ENCODE measurements around the gene SENP2.
A peak's percentile ranks its signal among the peaks of the same experiment; 100 is the strongest.
"Not testable (repeated sequence)": the region's sequence is repeated elsewhere in the genome, so short reads cannot be mapped to it uniquely, and the experiment has no call there.

SENP2 gene

GRCh38 chr3:185594073-185594472, 8.0 kb downstream of the SENP2 start:
- peak in 1 of 2 donors; percentile 9 for DNase-seq

DNA sequence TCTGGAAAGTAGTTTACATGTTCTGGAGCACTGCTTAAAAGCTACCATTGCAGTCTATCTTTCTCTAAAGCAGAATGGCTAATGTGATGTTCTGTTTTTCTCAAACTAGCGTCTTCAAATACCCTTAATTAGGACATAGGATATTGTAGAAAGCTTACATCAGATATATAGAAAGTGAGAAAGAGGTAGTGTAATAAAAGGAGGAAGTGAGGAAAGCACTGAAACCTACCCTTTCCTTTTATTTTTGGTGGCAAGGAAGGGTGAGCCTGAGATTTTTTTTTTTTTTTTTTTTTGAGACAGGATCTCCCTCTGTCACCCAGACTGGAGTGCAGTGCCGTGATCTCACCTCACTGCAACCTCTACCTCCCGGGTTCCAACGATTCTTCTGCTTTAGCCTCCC, 9.4 kb downstream of the SENP2 start:
- peak; percentile 24 to 88 for DNase-seq

GRCh38 chr3:185605566-185605965, 19.5 kb downstream of the SENP2 start:
- DNase-seq = no peak

- no peak for DNase-seq
These were observed 20.1 kb downstream of the SENP2 start for GRCh38 chr3:185606196-185606595.

DNA sequence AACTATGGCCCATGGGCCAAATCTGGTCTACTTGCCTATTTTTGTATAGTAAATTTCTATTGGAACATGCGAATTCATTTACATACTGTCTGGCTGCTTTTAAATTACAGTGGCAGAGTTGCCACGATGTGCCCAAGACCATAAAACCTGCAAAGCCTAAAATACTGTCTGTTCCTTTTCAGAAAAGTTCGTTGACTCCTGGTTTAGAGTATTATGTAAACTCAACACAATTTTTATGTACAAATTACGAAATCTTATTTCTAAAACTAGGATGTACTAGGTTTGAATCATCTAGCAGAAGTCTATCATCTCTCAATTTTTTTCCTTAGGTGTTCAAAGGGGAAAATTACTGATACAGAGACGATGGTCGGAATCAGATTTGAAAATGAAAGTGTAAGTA, 26.9 kb downstream of the SENP2 start:
- DNase-seq = no peak

DNA sequence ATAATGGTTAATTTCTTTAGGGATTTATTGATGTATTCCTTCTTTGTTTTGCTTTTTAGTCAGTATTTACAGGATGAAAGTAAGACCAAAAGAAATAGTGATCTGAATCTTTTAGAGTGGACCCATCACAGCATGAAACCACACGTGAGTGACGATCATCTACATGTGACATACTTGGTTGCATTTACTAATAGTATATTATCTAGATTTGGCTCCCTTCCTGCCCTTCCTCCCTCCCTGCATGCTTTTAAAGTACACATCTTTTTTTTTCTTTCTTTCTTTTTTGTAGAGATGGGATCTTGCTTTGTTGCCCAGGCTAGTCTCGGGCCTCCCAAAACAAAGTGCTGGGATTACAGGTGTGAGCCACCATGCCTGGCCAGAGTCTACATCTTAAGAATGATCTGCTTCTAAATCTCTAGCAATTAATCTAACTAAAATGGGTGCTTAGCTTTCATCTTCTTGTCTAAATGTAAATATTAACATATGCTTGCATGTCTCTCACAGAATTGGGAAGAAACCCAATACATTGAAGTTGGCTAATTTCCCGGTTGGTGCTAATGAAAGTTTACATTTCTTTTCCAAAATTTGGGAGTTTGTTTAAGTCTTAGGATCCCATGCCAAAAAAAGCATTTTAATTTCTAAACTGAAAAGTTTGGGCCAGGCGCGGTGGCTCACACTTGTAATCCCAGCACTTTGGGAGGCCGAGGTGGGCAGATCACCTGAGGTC, 38.0 kb downstream of the SENP2 start:
- no peak for DNase-seq

- DNase-seq = no peak
These were observed 39.7 kb downstream of the SENP2 start for GRCh38 chr3:185625784-185626183.

DNA sequence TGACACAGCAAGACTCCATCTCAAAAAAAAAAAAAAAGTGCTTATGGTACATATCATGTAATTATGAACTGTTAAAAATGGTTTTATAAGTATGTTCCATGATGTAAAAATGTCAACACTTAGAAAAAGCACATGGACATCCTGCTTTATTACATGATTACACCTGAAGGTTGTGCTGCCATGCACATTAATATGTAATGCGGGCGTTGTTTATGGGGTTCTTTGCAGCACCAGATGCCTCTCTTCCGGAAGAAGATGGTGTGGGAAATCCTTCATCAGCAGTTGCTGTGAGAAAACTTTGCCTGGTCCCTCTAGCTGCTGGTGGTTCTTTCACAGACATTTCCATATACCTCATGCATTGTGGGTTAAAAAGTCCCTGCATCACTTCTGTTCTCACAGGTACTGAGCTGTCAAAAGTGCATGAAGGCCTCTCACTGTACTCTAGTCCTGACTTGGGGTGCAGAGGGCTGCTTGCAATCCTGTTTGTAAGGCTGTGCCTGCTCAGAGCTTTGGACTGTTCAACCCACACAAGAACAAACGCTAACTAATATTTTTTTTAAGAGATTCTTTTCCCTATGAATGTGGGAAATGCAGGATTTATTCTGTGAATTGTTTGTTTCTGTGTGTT, 43.6 kb downstream of the SENP2 start:
- no peak for DNase-seq

DNA sequence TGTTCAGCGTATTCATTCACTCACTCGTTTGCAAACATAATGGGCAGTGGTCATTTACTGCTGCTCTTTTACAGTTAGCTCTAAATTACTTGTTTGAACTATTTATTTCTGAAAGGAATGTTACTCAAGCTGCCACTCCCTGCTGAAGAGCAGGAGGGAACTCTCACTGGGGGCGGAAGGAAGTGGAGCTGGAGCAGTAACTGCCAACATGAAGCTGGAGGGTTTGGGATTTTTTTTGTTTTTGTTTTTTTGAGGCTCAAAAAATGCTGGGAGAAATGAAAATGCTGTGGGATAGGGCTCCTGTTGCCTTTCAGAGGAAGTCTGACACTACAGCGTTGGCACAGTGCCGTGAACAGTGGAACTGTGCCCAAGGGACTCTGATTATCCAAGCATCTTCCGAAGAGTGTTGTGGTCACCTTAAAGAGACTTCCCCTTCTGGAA, 44.1 kb downstream of the SENP2 start:
- DNase-seq = peak; percentile 5 to 7

DNA sequence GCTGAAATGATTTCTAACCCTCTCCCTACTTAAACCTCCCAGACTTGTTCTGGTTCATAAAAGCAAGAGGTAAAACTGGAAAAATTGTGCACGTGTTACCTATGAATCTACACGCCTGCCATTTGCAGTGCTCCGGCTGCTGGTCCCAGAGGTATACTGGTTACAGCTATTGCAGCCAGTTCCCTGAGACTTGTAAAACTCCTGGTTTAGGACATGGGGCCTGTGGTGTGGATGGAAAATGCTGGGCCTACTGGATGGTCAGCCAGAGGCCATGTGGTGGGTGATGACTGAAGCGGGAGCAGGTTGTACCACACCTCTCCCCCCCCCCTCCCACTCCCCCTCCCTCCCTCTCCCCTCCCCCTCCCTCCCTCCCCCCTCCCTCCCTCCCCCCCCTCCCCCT, 45.0 kb downstream of the SENP2 start:
- no peak for DNase-seq

GRCh38 chr3:185631508-185632206, 45.6 kb downstream of the SENP2 start:
- no peak for DNase-seq

DNA sequence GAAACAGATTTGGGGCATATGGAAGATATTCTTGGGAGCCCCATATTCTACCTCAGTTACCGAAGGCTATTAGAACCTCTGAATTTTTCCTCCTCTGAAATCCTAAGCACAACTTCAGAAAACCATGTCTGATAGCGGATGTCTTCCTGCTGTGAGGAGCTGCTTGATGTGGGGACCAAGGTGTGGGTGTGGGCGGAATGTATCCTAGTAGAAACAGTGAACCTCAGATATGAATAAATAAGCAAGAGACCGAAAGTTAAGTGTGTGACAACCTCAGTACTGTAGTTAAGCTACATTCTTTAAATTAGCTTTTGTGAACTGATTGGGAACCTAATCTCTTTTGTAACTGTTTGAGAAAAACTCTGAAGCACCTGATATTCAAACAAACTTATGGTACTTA, 46.9 kb downstream of the SENP2 start:
- DNase-seq = no peak

DNA sequence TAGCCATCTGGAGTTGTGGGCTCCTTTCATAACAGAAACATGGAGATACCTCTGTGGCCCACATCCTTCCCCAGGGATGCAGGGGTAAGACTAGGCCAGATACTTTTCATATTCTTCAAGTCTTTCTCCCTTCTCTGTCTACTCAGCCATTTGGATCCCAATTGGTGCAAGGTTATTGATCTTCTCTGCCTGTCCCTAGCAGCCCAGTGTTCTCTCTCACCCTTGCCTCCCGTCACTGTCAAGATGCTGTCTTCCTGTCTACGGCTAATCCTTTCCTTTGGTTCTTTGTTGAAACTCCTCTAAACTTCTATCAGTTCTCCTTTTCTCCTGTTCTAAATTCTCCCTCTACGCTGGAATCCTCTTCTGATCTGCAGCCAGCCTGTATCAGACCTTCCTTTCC, 51.3 kb downstream of the SENP2 start:
- no peak for DNase-seq

DNA sequence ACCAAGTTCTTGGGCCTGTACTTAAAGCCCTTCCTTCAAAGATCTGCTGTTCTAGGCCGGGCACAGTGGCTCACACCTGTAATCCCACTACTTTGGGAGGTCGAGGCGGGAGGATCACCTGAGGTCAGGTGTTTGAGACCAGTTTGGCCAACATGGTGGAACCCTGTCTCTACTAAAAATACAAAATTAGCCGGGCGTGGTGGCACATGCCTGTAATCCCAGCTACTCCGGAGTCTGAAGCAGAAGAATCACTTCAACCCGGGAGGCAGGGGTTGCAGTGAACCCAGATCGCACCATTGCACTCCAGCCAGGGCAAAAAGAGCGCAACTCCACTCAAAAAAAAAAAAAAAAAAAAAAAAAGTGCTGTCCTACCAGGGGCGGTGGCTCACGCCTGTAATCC, 52.6 kb downstream of the SENP2 start:
- not testable (repeated sequence) for DNase-seq

GRCh38 chr3:185639632-185640206, 53.6 kb downstream of the SENP2 start:
- no peak for DNase-seq

- no peak for DNase-seq
These were observed 54.2 kb downstream of the SENP2 start for GRCh38 chr3:185640308-185640707.

DNA sequence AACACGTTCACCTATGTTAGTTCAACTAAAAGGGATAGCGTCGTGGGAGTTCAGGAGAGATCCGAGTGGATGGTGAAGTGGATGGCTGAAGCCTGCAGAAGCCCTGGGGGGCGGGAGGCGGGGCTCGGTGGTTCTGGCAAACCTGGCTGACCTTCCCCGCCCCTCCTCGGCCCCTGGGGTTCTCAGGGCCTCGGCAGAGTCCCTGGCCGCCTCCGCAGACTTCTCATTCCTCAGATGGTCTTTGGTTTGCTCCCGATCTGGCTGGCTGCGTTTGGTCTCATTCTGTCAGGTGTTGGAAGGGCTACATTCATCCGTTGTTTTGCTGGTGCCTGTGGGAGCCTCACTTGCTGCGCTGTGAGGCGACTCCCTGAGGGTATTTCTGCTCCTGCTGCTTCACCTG, 59.1 kb downstream of the SENP2 start:
- not testable (repeated sequence) for DNase-seq

DNA sequence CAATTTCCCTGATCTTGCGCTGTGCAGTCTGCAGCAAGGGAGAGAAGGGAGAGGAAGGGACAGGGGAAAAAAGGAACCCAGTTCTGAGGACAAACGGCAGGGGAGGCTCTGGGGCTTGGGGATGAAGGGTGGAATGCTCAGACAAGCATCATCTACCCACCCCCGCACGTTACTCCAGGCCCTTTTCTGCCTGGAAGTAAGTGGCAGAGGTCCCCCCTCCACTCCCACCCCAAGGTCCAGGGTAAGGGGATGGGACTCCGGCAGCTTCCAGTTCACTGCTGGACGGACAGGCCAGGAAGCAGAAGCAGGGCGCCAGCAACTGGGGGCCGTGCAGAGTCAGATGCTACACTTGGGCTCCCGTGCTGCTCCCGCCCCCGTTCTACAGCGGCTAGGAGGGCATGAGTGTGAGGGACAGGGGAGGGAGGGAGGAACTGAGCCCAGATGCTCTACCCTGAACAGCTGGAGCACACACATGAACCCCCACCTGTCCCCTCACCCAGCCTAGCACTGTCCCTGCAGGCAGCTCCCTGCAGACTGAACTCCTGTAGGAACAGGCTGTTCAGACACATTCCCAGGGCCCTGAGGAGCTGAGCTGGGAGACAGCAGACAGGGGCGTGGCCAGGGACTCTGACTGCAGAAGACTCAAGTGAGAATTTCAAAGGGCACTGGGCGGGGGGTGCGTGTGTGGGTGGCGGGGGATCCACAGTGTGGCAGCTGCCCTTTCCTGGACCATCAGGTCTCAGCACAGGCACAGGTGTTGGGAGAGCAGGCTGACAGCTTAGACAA, 59.7 kb downstream of the SENP2 start:
- no peak for DNase-seq

GRCh38 chr3:185646382-185647133, 60.5 kb downstream of the SENP2 start:
- DNase-seq = no peak

DNA sequence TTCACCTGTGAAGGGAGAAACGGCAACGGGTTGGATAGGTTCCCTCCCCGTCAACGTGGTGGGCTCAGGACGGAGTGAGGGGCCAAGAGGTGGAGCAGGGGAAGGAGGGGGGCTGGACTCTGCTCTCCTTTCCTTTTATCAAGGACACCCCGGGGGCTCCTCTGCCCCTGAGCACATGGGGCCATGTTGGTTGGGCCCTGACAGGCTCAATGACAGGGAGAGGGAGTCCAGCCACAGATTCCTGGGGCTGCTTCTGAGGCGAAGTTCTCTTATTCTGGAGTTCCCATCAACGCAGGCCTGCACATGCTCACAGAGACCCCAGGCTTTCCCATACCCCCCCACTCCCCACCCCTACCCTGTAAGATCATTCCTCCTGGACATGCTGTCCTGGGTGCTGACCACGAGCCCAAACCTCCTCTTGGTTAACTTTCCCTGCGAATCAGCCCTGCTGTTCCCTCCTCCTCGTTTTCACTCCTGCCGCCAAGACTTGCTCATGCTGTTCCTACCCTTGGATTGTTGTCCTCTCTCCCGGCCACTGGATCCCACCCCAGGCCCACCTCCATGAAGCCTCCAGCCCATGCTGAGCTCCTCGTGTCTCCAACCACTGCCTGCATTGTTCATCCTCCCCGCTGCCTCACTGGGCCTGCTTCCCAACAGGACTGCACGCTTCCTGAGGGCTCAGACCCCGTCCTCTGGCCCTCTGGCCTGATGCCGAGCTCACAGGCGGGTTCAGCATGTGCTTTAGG, 61.2 kb downstream of the SENP2 start:
- no peak for DNase-seq

DNA sequence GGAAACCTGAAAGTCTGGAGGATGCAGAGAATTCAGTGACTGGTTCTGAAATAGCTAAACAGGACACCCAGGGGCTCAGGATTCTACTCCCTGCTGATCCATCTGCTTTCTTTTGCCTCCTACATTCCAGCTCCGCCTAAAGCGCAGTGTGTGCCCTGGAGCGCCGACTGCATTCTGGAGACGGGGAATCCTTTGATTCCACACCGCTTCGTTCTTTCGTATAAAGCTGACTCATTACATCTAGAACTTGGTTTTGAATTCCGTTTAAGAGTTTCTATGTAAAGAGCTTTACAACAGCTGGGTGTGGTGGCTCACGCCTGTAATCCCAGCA, 61.8 kb downstream of the SENP2 start:
- DNase-seq = no peak

Data from inflammatory macrophage (primary cell).